GM12878 (cell line): Measurements from ENCODE around the gene SLC2A9. TPM values are rescaled to one million over a fixed set of nuclear protein-coding genes. Genes with fewer than 3 reads are reported as not detected.

Experiments used
- ATAC-seq: fragments of 200-7000 bp; cut with Tn5 transposase; 3 replicates; pipeline ENCODE4 v1.9.1; 2020; ENCODE audit warnings: mild to moderate bottlenecking, moderate library complexity
- BruUV-seq: library from RNA; stranded (reverse); fragments of 400-500 nt; replicated peaks from 2 replicates; lab custom pipeline; 2021; lab: Mats Ljungman, UMichigan
- CTCF ChIA-PET: fragments of 300-600 bp; sonication (Branson Sonifier 250); formaldehyde crosslinking; extraction: SDS; loops from one replicate; lab custom pipeline; 2021; ENCODE audit warnings: inconsistent platforms; lab: Yijun Ruan, JAX
- POLR2A ChIA-PET: fragments of 350-600 bp; formaldehyde crosslinking; extraction: SDS; loops from one replicate; lab custom pipeline; 2021; ENCODE audit warnings: inconsistent platforms; lab: Charles Lee
- RAD21 ChIA-PET: fragments of 300-600 bp; sonication (Branson Sonifier 250); formaldehyde crosslinking; loops from one replicate; lab custom pipeline; 2023; ENCODE audit warnings: antibody characterized with exemption; ENCODE audit not compliant: unreplicated experiment; lab: Charles Lee
- SMC1A ChIA-PET: fragments of 300-600 bp; sonication (Branson Sonifier 250); formaldehyde crosslinking; loops from one replicate; lab custom pipeline; 2023; ENCODE audit not compliant: unreplicated experiment, uncharacterized antibody; lab: Charles Lee
- DNase-seq: peaks from one replicate; pipeline ENCODE4 v3.0.0-alpha.2; 2011; ENCODE audit warnings: low read depth, low spot score
- FAIRE-seq: peaks from 3 replicates; lab custom pipeline; 2011; peaks lifted over from hg19 to GRCh38; lab: Jason Lieb, UNC
- H2AFZ ChIP-seq: 2 replicates; pipeline ENCODE4 v1.6.0; 2011; ENCODE audit warnings: low read depth, low read length, control low read depth; ENCODE audit not compliant: control insufficient read depth
- H3K27ac ChIP-seq: 2 replicates; pipeline ENCODE4 v1.5.1; 2011; ENCODE audit warnings: control low read depth; ENCODE audit not compliant: control insufficient read depth, insufficient read depth
- H3K27me3 ChIP-seq, 2 experiments: replicated peaks in 1 of 2; 2 replicates each; pipeline versions ENCODE4 v1.6.0 to v1.6.1; 2011; ENCODE audit warnings: low read length in 1 of 2; ENCODE audit not compliant: control insufficient read depth in 2 of 2, insufficient read depth in 2 of 2
- H3K36me3 ChIP-seq, 2 experiments: 2 replicates each; pipeline ENCODE4 v1.5.1; 2011; ENCODE audit warnings: low read length in 1 of 2; ENCODE audit not compliant: control insufficient read depth in 2 of 2, insufficient read depth in 2 of 2
- H3K4me1 ChIP-seq: 2 replicates; pipeline ENCODE4 v1.6.1; 2011; ENCODE audit warnings: mild to moderate bottlenecking, low read length, moderate library complexity, mixed read lengths; ENCODE audit not compliant: control insufficient read depth, insufficient read depth
- H3K4me2 ChIP-seq: 2 replicates; pipeline ENCODE4 v1.6.0; 2011; ENCODE audit warnings: control low read depth; ENCODE audit not compliant: control insufficient read depth, insufficient read depth
- H3K4me3 ChIP-seq: fragments of 200-600 bp; sonication (generic); 2 replicates; pipeline ENCODE4 v1.5.1; 2016
- H3K79me2 ChIP-seq: 2 replicates; pipeline ENCODE4 v1.6.0; 2011; ENCODE audit warnings: low read length; ENCODE audit not compliant: control insufficient read depth, insufficient read depth
- H3K9ac ChIP-seq: 2 replicates; pipeline ENCODE4 v1.8.0; 2011; ENCODE audit warnings: low read length, control low read depth, mixed read lengths; ENCODE audit not compliant: control insufficient read depth, insufficient read depth
- H3K9me3 ChIP-seq: replicated peaks from 3 replicates; pipeline ENCODE4 v1.5.1; 2011; ENCODE audit warnings: mild to moderate bottlenecking, low read length; ENCODE audit not compliant: control insufficient read depth, insufficient read depth
- H4K20me1 ChIP-seq: 2 replicates; pipeline ENCODE4 v1.6.0; 2011; ENCODE audit not compliant: control insufficient read depth, insufficient read depth
- BACH1 ChIP-seq: fragments of 450-650 bp; IDR thresholded peaks from 2 replicates; pipeline ENCODE4 v1.6.1; 2017; ENCODE audit warnings: mild to moderate bottlenecking, borderline replicate concordance
- EGR1 ChIP-seq, 2 experiments: IDR thresholded peaks; 1 replicate in 1 of 2; 2 replicates in 1 of 2; pipeline ENCODE4 v1.6.1; 2011 to 2012; ENCODE audit warnings: low read depth in 2 of 2, low read length in 2 of 2, borderline replicate concordance in 1 of 2, mild to moderate bottlenecking in 1 of 2, moderate library complexity in 1 of 2
- FOS ChIP-seq: IDR thresholded peaks from 3 replicates; pipeline ENCODE4 v1.6.1; 2011; ENCODE audit warnings: borderline replicate concordance; ENCODE audit not compliant: insufficient read length; ENCODE audit errors: extremely low read depth
- HDAC6 ChIP-seq: fragments of 200-600 bp; sonication (generic); IDR thresholded peaks from one replicate; pipeline ENCODE4 v1.8.0; 2017; ENCODE audit warnings: antibody characterized with exemption; ENCODE audit not compliant: unreplicated experiment
- KAT2A ChIP-seq: conservative IDR thresholded peaks from 2 replicates; pipeline ENCODE4 v1.6.1; 2011; ENCODE audit warnings: low read depth, low read length; ENCODE audit not compliant: control insufficient read depth
- SREBF1 ChIP-seq: IDR thresholded peaks from 2 replicates; pipeline ENCODE4 v1.6.1; 2012; ENCODE audit warnings: mild to moderate bottlenecking, low read length
- SREBF2 ChIP-seq: IDR thresholded peaks from 2 replicates; pipeline ENCODE4 v1.6.1; 2012; ENCODE audit warnings: mild to moderate bottlenecking, low read length
- SRF ChIP-seq, 2 experiments: IDR thresholded peaks; 2 replicates each; pipeline ENCODE4 v1.6.1; 2011; ENCODE audit warnings: low read depth in 2 of 2, low read length in 2 of 2, mild to moderate bottlenecking in 1 of 2, moderate library complexity in 1 of 2
- WRNIP1 ChIP-seq: IDR thresholded peaks from 2 replicates; pipeline ENCODE4 v1.6.1; 2011; ENCODE audit warnings: low read depth, low read length, improper control_type of control experiment, borderline replicate concordance
- ZNF217 ChIP-seq: fragments of 450-650 bp; IDR thresholded peaks from 2 replicates; pipeline ENCODE4 v1.6.1; 2017; ENCODE audit warnings: antibody characterized with exemption, mild to moderate bottlenecking
- WGBS: methylation state at CpG from one replicate; pipeline ENCODE4 v1.1.6; 2016; ENCODE audit warnings: low lambda C conversion rate; ENCODE audit not compliant: insufficient replicate concordance, insufficient coverage; ENCODE audit errors: missing lambda C conversion rate; 5-methylcytosine and 5-hydroxymethylcytosine counted together
- in situ Hi-C: fragments of 300-500 bp; cut with MboI; formaldehyde crosslinking; loops from 9 replicates; pipeline ENCODE4 v1.14.3; 2018; ENCODE audit warnings: mixed read lengths
- intact Hi-C: fragments of 100-400 bp; cut with micrococcal nuclease; formaldehyde crosslinking; loops from one replicate; pipeline ENCODE4 v1.14.2; 2022; ENCODE audit not compliant: unreplicated experiment
- polyA plus RNA-seq, 11 experiments: library from polyadenylated mRNA; depleted of rRNA in 4 of 11; unstranded in 6 of 11; stranded (reverse) in 5 of 11; fragments of >200 nt; fragmentation: Nextera tagmentation in 4 of 11; fragmentation: Illumina TruSeq in 1 of 11; extraction: Ambion mirVana in 4 of 11; extraction: Trizol in 1 of 11; gene quantifications; 1 replicate in 1 of 11; 2 replicates in 10 of 11; pipeline versions ENCODE4 v1.2.1 to v1.2.3, GENCODE V29; 2011 to 2016; ENCODE audit warnings: inconsistent platforms in 2 of 11, missing spikeins in 2 of 11, low read depth in 1 of 11
- total RNA-seq, 4 experiments: library from RNA; depleted of rRNA in 3 of 4; stranded (reverse); fragments of >200 nt in 3 of 4; fragmentation: Illumina TruSeq in 1 of 4; extraction: Trizol in 1 of 4; gene quantifications; 2 replicates each; pipeline versions ENCODE4 v1.2.1 to v1.2.3, GENCODE V29; 2013 to 2021
- TF ChIP-seq, protein P1 (sequence below): fragments of 450-650 bp; IDR thresholded peaks from 2 replicates; pipeline ENCODE4 v1.6.1; 2016; ENCODE audit warnings: mild to moderate bottlenecking, moderate library complexity, borderline replicate concordance
- TF ChIP-seq, protein P2 (sequence below): fragments of 450-650 bp; IDR thresholded peaks from 2 replicates; pipeline ENCODE4 v1.6.1; 2016; ENCODE audit warnings: mild to moderate bottlenecking
- TF ChIP-seq, protein P3 (sequence below): IDR thresholded peaks from 2 replicates; pipeline ENCODE4 v1.6.1; 2011; ENCODE audit warnings: mild to moderate bottlenecking, low read depth, low read length, moderate library complexity; ENCODE audit not compliant: insufficient replicate concordance
- TF ChIP-seq, protein P4 (sequence below): fragments of 450-650 bp; IDR thresholded peaks from 2 replicates; pipeline ENCODE4 v1.6.1; 2017; ENCODE audit warnings: low read depth, mild to moderate bottlenecking, moderate library complexity

Gene SLC2A9
- total and polyA plus RNA-seq, 10 of the 15 experiments (the other 5 are each of a cell fraction or from before 2014, with no cell fraction given), result 0.28 to 2.8 (median 1.2) TPM

DNA sequence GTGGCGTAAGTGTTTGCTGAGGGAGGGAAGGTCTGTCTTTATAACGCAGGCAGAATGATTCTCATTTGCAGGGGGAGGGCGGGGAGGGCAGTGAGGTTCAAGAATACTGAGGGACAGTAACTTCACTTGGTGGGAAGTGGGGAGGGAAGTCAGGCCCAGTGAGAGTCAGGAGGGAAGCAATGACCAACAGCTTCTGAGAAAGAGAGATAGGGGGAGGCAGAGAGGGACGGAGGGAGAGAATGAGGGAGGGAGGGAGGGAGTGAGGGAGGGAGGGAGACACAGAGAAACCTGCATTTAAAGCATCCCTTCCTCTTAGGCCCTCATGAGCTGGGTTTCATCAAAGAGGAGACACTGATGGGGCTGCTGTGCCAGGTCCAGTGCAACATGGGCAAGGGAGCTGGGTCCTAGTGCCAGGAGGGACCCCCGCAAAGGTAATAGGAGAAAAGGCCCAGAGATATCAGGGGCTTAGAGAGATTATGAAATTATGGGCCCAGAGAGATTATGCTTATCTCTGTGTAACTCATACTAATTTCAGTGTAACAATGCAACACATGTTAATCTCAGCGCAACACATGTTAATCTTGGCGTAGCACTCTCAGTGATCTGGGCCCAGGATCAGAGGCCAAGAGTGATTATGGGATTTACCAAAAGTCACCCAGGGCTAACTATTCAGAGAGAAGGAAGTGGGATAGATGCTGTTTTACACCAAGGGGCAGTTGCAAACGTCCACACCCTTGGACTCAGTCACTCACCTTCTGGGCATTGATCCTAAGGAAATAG lies 127.8 kb downstream of the SLC2A9 start:
- Histone ChIP-seq H3K4me2 (no peak overlapping the region), H3K36me3 (no peaks in the 10 kb centered on the region), H4K20me1 (no peaks in the 10 kb centered on the region), H3K27me3 (no peaks in the 10 kb centered on the region), H3K9ac (no peak overlapping the region), H3K79me2 (no peaks in the 10 kb centered on the region), H3K27ac (no peak overlapping the region), H3K4me3 (no peak overlapping the region), H3K4me1 (peaks cover 3% of the 10 kb centered on the region; the same call in 1 of the 2 replicates), H3K9me3 (no peaks in the 10 kb centered on the region), H2AFZ (no peak overlapping the region)
- ChIA-PET POLR2A (no interaction called here), CTCF (interaction anchor here (1.5 to 3.5 kb wide), 3 partner anchors 14 to 121 kb away, joined by 3 to 21 read pairs (median 5); no protein-coding TSS in a partner anchor), RAD21 (interaction anchor here (1.4 kb wide), 1 partner anchor 122 kb away, joined by 3 read pairs; no protein-coding TSS in a partner anchor), SMC1A (interaction anchor here (1.0 to 1.5 kb wide), 2 partner anchors 9 to 121 kb away, joined by 3 to 4 read pairs; no protein-coding TSS in a partner anchor)
- WGBS, result 65% methylated on average over 6 of the region's 8 CpGs
- no peak for DNase-seq
- in situ Hi-C loops (no loop called here), intact Hi-C loops (no loop called here)
- FAIRE-seq, result no peak
- no TSS peak for BruUV-seq
- ATAC-seq, result no peak
- TF ChIP-seq FOS, result no peak
- TF ChIP-seq, protein P1, sequence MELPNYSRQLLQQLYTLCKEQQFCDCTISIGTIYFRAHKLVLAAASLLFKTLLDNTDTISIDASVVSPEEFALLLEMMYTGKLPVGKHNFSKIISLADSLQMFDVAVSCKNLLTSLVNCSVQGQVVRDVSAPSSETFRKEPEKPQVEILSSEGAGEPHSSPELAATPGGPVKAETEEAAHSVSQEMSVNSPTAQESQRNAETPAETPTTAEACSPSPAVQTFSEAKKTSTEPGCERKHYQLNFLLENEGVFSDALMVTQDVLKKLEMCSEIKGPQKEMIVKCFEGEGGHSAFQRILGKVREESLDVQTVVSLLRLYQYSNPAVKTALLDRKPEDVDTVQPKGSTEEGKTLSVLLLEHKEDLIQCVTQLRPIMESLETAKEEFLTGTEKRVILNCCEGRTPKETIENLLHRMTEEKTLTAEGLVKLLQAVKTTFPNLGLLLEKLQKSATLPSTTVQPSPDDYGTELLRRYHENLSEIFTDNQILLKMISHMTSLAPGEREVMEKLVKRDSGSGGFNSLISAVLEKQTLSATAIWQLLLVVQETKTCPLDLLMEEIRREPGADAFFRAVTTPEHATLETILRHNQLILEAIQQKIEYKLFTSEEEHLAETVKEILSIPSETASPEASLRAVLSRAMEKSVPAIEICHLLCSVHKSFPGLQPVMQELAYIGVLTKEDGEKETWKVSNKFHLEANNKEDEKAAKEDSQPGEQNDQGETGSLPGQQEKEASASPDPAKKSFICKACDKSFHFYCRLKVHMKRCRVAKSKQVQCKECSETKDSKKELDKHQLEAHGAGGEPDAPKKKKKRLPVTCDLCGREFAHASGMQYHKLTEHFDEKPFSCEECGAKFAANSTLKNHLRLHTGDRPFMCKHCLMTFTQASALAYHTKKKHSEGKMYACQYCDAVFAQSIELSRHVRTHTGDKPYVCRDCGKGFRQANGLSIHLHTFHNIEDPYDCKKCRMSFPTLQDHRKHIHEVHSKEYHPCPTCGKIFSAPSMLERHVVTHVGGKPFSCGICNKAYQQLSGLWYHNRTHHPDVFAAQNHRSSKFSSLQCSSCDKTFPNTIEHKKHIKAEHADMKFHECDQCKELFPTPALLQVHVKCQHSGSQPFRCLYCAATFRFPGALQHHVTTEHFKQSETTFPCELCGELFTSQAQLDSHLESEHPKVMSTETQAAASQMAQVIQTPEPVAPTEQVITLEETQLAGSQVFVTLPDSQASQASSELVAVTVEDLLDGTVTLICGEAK, result no peak
- TF ChIP-seq ZNF217, result no peak
- TF ChIP-seq KAT2A, result no peak
- no peak for TF ChIP-seq HDAC6
- no peak for TF ChIP-seq SRF (IDR thresholded peaks at IDR 0.05; ENCODE audit: low read depth in 2 of 2, low read length in 2 of 2)
- TF ChIP-seq, protein P2, sequence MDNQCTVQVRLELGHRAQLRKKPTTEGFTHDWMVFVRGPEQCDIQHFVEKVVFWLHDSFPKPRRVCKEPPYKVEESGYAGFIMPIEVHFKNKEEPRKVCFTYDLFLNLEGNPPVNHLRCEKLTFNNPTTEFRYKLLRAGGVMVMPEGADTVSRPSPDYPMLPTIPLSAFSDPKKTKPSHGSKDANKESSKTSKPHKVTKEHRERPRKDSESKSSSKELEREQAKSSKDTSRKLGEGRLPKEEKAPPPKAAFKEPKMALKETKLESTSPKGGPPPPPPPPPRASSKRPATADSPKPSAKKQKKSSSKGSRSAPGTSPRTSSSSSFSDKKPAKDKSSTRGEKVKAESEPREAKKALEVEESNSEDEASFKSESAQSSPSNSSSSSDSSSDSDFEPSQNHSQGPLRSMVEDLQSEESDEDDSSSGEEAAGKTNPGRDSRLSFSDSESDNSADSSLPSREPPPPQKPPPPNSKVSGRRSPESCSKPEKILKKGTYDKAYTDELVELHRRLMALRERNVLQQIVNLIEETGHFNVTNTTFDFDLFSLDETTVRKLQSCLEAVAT, result no peak
- TF ChIP-seq EGR1 (IDR thresholded peaks at IDR 0.05; ENCODE audit: borderline replicate concordance in 1 of 2, low read depth in 2 of 2, low read length in 2 of 2), result no peak
- no peak for TF ChIP-seq WRNIP1
- TF ChIP-seq, protein P3, sequence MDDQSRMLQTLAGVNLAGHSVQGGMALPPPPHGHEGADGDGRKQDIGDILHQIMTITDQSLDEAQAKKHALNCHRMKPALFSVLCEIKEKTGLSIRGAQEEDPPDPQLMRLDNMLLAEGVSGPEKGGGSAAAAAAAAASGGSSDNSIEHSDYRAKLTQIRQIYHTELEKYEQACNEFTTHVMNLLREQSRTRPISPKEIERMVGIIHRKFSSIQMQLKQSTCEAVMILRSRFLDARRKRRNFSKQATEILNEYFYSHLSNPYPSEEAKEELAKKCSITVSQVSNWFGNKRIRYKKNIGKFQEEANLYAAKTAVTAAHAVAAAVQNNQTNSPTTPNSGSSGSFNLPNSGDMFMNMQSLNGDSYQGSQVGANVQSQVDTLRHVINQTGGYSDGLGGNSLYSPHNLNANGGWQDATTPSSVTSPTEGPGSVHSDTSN, result no peak
- no peak for TF ChIP-seq SREBF1
- no peak for TF ChIP-seq BACH1
- no peak for TF ChIP-seq SREBF2
- TF ChIP-seq, protein P4, sequence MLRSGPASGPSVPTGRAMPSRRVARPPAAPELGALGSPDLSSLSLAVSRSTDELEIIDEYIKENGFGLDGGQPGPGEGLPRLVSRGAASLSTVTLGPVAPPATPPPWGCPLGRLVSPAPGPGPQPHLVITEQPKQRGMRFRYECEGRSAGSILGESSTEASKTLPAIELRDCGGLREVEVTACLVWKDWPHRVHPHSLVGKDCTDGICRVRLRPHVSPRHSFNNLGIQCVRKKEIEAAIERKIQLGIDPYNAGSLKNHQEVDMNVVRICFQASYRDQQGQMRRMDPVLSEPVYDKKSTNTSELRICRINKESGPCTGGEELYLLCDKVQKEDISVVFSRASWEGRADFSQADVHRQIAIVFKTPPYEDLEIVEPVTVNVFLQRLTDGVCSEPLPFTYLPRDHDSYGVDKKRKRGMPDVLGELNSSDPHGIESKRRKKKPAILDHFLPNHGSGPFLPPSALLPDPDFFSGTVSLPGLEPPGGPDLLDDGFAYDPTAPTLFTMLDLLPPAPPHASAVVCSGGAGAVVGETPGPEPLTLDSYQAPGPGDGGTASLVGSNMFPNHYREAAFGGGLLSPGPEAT, result no peak
